Measurements from ENCODE around the gene DNM2.
"Not testable (repeated sequence)": the region's sequence is repeated elsewhere in the genome, so short reads cannot be mapped to it uniquely, and the experiment has no call there.

The DNM2 gene

GRCh38 chr19:10717356-10718204 is at the start of gene DNM2:
TSS of gene DNM2 (plus strand) at chr19:10718079. CDS start at chr19:10718243, 164 bp downstream.
- DNase-seq, result peak; percentile 100

- DNase-seq, result no peak
Observed at GRCh38 chr19:10669246-10669645, 48.6 kb upstream of the DNM2 start.

GRCh38 chr19:10670182-10670581 is 47.7 kb upstream of the DNM2 start:
- DNase-seq, result no peak

- DNase-seq, result no peak
Observed at GRCh38 chr19:10670876-10671804, 46.7 kb upstream of the DNM2 start.

- not testable (repeated sequence) for DNase-seq
Observed at GRCh38 chr19:10671922-10672321, 46.0 kb upstream of the DNM2 start.

- not testable (repeated sequence) for DNase-seq
Observed at GRCh38 chr19:10675214-10675613, 42.7 kb upstream of the DNM2 start.

- DNase-seq, result no peak
Observed at GRCh38 chr19:10677751-10678150, 40.1 kb upstream of the DNM2 start.

- no peak for DNase-seq
Observed at GRCh38 chr19:10678813-10679212, 39.1 kb upstream of the DNM2 start.

GRCh38 chr19:10679743-10680142 is 38.1 kb upstream of the DNM2 start:
- DNase-seq, result no peak

- DNase-seq, result no peak
Observed at GRCh38 chr19:10680545-10681135, 37.2 kb upstream of the DNM2 start.

- no peak for DNase-seq
Observed at GRCh38 chr19:10681658-10682057, 36.2 kb upstream of the DNM2 start.

GRCh38 chr19:10682397-10683063 is 35.3 kb upstream of the DNM2 start:
- no peak for DNase-seq

- no peak for DNase-seq
Observed at GRCh38 chr19:10683064-10683426, 34.8 kb upstream of the DNM2 start.

- no peak for DNase-seq
Observed at GRCh38 chr19:10683582-10683981, 34.3 kb upstream of the DNM2 start.

- DNase-seq, result no peak
Observed at GRCh38 chr19:10685210-10685609, 32.7 kb upstream of the DNM2 start.

- DNase-seq, result no peak
Observed at GRCh38 chr19:10686193-10686592, 31.7 kb upstream of the DNM2 start.

GRCh38 chr19:10686661-10687517 is 31.0 kb upstream of the DNM2 start:
- DNase-seq, result no peak

GRCh38 chr19:10687518-10688288 is 30.2 kb upstream of the DNM2 start:
- DNase-seq, result no peak

- DNase-seq, result no peak
Observed at GRCh38 chr19:10688545-10689280, 29.2 kb upstream of the DNM2 start.

GRCh38 chr19:10690341-10690781 is 27.5 kb upstream of the DNM2 start:
- no peak for DNase-seq

All from SIG-M5 (cell line).